Lower leg skin (tissue), 3 donors: ENCODE measurements around the gene ADAMTS17.

Experiments used
- POLR2A ChIP-seq, 2 donors: fragments of 450-650 bp; IDR thresholded peaks; one replicate each; pipeline ENCODE4 v1.6.1; 2016 to 2017; ENCODE audit warnings: antibody characterized with exemption in 2 of 2, mild to moderate bottlenecking in 1 of 2, moderate library complexity in 1 of 2
- TF ChIP-seq, protein P1 (sequence below), 3 donors: fragments of 450-650 bp; IDR thresholded peaks; one replicate each; pipeline ENCODE4 v1.5.1; 2016; ENCODE audit warnings: antibody characterized with exemption in 3 of 3, mild to moderate bottlenecking in 3 of 3, moderate library complexity in 2 of 3

DNA sequence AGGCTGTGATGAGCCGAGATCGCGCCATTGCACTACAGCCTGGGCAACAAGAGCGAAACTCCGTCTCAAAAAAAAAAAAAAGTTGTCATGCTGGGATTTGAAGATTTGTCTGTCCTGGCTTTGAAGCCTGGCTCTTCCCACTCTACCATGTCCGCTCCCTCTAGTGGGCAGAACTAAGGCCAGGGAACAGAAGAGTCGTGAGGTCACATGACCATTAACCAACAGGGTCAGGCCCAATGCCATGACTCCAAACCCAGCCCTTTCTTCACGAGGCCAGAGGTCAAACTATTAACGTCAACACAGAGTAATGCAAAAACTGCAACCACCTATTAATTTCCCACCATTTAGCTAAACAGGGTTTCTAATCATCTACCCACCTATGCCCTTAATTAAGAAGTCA, 212.1 kb downstream of the ADAMTS17 start:
- TF ChIP-seq, protein P1, sequence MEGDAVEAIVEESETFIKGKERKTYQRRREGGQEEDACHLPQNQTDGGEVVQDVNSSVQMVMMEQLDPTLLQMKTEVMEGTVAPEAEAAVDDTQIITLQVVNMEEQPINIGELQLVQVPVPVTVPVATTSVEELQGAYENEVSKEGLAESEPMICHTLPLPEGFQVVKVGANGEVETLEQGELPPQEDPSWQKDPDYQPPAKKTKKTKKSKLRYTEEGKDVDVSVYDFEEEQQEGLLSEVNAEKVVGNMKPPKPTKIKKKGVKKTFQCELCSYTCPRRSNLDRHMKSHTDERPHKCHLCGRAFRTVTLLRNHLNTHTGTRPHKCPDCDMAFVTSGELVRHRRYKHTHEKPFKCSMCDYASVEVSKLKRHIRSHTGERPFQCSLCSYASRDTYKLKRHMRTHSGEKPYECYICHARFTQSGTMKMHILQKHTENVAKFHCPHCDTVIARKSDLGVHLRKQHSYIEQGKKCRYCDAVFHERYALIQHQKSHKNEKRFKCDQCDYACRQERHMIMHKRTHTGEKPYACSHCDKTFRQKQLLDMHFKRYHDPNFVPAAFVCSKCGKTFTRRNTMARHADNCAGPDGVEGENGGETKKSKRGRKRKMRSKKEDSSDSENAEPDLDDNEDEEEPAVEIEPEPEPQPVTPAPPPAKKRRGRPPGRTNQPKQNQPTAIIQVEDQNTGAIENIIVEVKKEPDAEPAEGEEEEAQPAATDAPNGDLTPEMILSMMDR (IDR thresholded peaks at IDR 0.05): no peak
- no peak for TF ChIP-seq POLR2A (IDR thresholded peaks at IDR 0.05)
